ENCODE data around the gene PRKAR1B. TPM values are rescaled to one million over a fixed set of nuclear protein-coding genes. Genes with fewer than 3 reads are reported as not detected.

The PRKAR1B gene
- total and polyA plus RNA-seq, 7 donors = 1.4 to 4.6 (median 1.9) TPM

- Histone ChIP-seq H3K27ac (no peak overlapping the region), H3K4me3 (no peak overlapping the region), H3K36me3 (ENCODE audit: insufficient read depth in 1 of 2, low read depth in 1 of 2) (no peaks in the 10 kb centered on the region), H3K9me3 (no peaks in the 10 kb centered on the region), H3K27me3 (ENCODE audit: insufficient read depth in 3 of 3, low read length in 2 of 3) (peaks cover 0 to 9% (median 2%) of the 10 kb centered on the region in 3 donors), H3K4me1 (peaks cover 9% of the 10 kb centered on the region)
- DNase-seq = no peak
- TF ChIP-seq, protein P1, sequence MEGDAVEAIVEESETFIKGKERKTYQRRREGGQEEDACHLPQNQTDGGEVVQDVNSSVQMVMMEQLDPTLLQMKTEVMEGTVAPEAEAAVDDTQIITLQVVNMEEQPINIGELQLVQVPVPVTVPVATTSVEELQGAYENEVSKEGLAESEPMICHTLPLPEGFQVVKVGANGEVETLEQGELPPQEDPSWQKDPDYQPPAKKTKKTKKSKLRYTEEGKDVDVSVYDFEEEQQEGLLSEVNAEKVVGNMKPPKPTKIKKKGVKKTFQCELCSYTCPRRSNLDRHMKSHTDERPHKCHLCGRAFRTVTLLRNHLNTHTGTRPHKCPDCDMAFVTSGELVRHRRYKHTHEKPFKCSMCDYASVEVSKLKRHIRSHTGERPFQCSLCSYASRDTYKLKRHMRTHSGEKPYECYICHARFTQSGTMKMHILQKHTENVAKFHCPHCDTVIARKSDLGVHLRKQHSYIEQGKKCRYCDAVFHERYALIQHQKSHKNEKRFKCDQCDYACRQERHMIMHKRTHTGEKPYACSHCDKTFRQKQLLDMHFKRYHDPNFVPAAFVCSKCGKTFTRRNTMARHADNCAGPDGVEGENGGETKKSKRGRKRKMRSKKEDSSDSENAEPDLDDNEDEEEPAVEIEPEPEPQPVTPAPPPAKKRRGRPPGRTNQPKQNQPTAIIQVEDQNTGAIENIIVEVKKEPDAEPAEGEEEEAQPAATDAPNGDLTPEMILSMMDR (IDR thresholded peaks at IDR 0.05) = no peak
- ATAC-seq = no peak
- WGBS, 3 donors = 95 to 98% (median 97%) methylated on average over 10 of the region's 10 CpGs
- intact Hi-C loops (cut with DNase I) = no loop called here
Measured at GRCh38 chr7:595621-596010, 131.5 kb downstream of the PRKAR1B start.

- DNase-seq (no peak), ATAC-seq (no peak)
- no peak overlapping the region for H3K27ac ChIP-seq
- WGBS, 3 donors = 95 to 98% (median 95%) methylated on average over 28 to 29 of the region's 29 CpGs
- intact Hi-C loops (cut with DNase I) = no loop called here
- H3K27me3 ChIP-seq (ENCODE audit: insufficient read depth in 3 of 3, low read length in 2 of 3) = peaks cover 0 to 8% (median 2%) of the 10 kb centered on the region in 3 donors
- no peak overlapping the region for H3K4me3 ChIP-seq
- no peaks in the 10 kb centered on the region for H3K9me3 ChIP-seq
- peaks cover 9% of the 10 kb centered on the region for H3K4me1 ChIP-seq
- H3K36me3 ChIP-seq (ENCODE audit: insufficient read depth in 1 of 2, low read depth in 1 of 2) = no peaks in the 10 kb centered on the region
- TF ChIP-seq, protein P1 (IDR thresholded peaks at IDR 0.05) = no peak
Measured at GRCh38 chr7:594920-595620, 132.0 kb downstream of the PRKAR1B start.

DNA sequence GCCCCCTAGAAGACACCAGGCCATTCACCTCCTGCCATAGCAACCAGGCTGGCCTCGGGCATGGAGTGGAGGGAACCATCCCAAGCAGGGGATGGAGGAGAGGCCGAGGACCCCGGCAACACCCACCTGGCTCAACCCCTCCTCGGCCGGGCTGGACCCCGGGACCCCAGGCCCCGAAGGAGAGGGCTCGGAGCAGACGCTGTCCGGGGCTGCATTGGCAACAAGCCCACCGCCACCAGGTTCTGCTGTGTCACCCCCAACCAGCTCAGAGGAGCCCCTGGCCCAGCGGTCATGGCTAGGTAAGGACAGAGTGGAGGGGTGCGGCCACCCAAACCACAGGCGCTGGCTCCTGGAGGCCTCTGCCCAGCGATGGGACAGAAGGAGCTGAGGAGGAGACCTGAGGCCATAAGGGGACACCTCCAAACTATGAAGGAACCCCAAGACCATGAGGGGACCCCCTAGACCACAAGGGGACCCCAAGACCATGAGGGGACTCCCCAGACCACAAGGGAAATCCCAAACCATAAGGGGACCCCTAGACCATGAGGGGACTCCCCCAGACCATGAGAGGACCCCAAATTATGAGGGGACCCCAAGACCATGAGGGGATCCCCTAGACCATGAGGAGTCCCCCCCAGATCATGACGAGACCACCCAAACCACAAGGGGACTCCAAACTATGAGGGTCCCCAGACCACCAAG, 132.7 kb downstream of the PRKAR1B start:
- H3K4me1 ChIP-seq = peaks cover 9% of the 10 kb centered on the region
- peak in 1 of 2 donors; percentile 53 for DNase-seq
- no peak overlapping the region for H3K4me3 ChIP-seq
- H3K27ac ChIP-seq = no peak overlapping the region
- intact Hi-C loops (cut with DNase I) = no loop called here
- no peaks in the 10 kb centered on the region for H3K36me3 ChIP-seq (ENCODE audit: insufficient read depth in 1 of 2, low read depth in 1 of 2)
- TF ChIP-seq, protein P1 (IDR thresholded peaks at IDR 0.05) = no peak
- no peaks in the 10 kb centered on the region for H3K9me3 ChIP-seq
- 93 to 94% (median 93%) methylated on average over 16 of the region's 16 CpGs for WGBS, 3 donors
- H3K27me3 ChIP-seq (ENCODE audit: insufficient read depth in 3 of 3, low read length in 2 of 3) = peaks cover 0 to 8% (median 2%) of the 10 kb centered on the region in 3 donors
- ATAC-seq = no peak

DNA sequence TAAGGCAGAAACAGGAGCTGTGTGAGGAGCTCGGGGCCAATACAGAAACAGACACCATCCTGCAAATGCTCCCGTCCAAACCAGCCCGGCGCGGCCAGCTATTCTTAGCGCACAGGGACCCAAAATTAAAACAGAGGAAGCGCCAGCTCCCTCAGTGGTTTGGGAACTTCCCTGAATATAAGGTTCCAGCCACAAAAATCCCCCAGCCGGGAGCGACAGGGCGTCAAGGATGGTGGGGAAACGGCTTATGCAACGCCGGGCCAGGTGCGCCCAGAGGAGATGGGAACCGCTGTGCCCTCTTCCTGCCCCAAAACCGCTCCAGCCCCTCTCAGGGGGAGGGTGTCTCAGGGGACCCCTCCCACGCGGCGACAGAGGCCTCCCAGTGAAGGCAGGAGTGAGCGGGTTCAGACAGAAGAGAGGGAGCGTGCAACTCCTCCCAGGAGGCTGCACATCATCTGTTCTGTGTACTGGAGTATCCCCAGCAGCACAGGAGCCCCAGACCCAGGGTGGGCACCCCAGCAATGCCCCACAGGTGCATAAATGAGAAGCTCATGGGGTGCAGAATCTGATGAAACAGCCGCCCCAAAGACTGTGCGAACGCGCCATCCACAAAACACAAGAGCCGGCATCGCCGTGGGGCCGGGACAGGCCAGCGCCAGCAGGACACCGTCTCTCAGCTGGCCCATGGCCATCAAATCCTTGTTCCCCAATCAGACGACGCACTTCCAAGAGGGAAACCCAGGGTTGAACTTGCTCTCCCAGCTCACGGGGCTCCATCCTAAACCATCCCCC, 133.6 kb downstream of the PRKAR1B start:
- peak in 1 of 2 donors; percentile 30 for DNase-seq
- WGBS, 3 donors = 62 to 68% (median 67%) methylated on average over 34 of the region's 34 CpGs
- no peak overlapping the region for H3K4me3 ChIP-seq
- no peaks in the 10 kb centered on the region for H3K9me3 ChIP-seq
- intact Hi-C loops (cut with DNase I) = no loop called here
- TF ChIP-seq, protein P1 (IDR thresholded peaks at IDR 0.05) = no peak
- no peaks in the 10 kb centered on the region for H3K36me3 ChIP-seq (ENCODE audit: insufficient read depth in 1 of 2, low read depth in 1 of 2)
- ATAC-seq = peak in 3 of 4 donors; percentile 27 to 72 (median 62)
- peaks cover 9% of the 10 kb centered on the region for H3K4me1 ChIP-seq
- peaks cover 0 to 8% (median 2%) of the 10 kb centered on the region in 3 donors for H3K27me3 ChIP-seq (ENCODE audit: insufficient read depth in 3 of 3, low read length in 2 of 3)
- no peak overlapping the region for H3K27ac ChIP-seq

All from psoas muscle (tissue), 8 donors.